ENCODE measurements around the gene EPHA10.

Gene EPHA10

DNA sequence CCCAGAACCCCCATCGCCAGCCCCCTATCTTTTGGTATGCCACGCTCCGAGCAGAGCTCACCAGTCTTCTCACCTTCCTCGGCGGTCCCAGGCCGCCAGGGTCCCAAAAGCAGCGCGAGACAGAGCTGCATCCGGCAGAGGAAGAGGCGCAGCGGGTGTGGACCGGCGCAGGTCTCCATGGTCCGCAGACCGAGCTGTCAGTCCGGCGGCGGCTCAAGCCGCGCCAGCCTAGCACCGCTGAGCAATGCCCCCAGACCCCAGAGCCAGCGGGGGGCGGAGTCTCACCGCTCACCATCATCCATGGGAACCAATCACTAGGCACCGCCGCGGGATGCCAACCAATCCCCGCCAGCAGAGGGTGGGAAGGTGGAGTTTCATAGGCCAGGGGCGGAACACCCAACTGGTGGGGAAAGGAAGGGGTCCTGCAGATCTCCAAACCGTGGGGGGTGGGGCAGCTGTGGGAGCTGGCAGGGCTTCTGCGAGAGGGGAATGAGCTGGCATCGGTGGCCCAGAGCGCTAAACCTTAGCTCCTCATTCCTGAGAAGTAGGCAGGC lies at the start of gene EPHA10:
Gene EPHA10 (minus strand): TSS at position 233 of the 554 bp plus-strand sequence. CDS start 54 bp downstream, at position 179.
- Mint-ChIP-seq H3K4me3 (peak within 1 kb of the TSS; percentile 48), H3K27ac (no peak within 1 kb of the TSS), H3K4me1 (ENCODE audit: low read depth) (peaks cover 8% of the 10 kb centered on the region), H3K36me3 (ENCODE audit: low read depth) (no peaks in the 10 kb centered on the region), H3K9me3 (no peaks in the 10 kb centered on the region), H3K27me3 (peaks cover 76% of the 10 kb centered on the region)

- H3K4me1 Mint-ChIP-seq (ENCODE audit: low read depth), result peaks cover 16% of the 10 kb centered on the region
- peaks cover 28% of the 10 kb centered on the region for H3K36me3 Mint-ChIP-seq (ENCODE audit: low read depth)
- no peaks in the 10 kb centered on the region for H3K9me3 Mint-ChIP-seq
- no peak overlapping the region for H3K4me3 Mint-ChIP-seq
- H3K27ac Mint-ChIP-seq, result peak overlapping the region; percentile 67
- no peaks in the 10 kb centered on the region for H3K27me3 Mint-ChIP-seq
Measured at GRCh38 chr1:37814252-37814651, 49.3 kb upstream of the EPHA10 start.

DNA sequence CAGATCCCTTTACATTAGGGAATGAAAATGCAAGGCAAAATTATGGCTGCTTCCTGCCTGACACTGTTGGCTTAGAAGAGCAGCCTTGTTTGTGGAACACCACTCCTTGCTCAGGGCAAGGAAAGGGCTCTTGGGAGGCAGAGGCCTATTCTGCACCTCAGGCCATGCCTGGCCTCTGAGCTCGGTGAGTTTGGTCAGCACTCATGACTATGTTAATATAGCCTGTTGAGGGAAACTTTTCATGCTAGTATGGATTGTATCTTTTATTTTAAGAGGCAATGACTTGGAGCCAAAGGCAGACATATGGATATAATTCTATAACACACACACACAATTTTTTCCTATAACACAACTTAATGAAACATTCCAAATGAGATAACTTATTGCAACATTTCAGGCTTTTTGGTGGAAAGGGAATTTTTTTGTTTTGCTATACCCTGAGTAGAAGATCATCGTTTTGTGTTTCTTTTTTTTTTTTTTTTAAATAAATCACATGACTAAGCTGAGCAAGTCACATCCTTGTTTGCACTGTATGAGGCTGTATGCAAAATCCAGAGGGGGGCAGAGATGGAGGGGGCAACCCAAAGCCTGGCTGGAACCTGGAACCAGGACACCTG lies 48.7 kb upstream of the EPHA10 start:
- no peak overlapping the region for H3K27ac Mint-ChIP-seq
- no peak overlapping the region for H3K4me3 Mint-ChIP-seq
- peaks cover 28% of the 10 kb centered on the region for H3K36me3 Mint-ChIP-seq (ENCODE audit: low read depth)
- no peaks in the 10 kb centered on the region for H3K9me3 Mint-ChIP-seq
- peaks cover 22% of the 10 kb centered on the region for H3K4me1 Mint-ChIP-seq (ENCODE audit: low read depth)
- H3K27me3 Mint-ChIP-seq, result no peaks in the 10 kb centered on the region

DNA sequence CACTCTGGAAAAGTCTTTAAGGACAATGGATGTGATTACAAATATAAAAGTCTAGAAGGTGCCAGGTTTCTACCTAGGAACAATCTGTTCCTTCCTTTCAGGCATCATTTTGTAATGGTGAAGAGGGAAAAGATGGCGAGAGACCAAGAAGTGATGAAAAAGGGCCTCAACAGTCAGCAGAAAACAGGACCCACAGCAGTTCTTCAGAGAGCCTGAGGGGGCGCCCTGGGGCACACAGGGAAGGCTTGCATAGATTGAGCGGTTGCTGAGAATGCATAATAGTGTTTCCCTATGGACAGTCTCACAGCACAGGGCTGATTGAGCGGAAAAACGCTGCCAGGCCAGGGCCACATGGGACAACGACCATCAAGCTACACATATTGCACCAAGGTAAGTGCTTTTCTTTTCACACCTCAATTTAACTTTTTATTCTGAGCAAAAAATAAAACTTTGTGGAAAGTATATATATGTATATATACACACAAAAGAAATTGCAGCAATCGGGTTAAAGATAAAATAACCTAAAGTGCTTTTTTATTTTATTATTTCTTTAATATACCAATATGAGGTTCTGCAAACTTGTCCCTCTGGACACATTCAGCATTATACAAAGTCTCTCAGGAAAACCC lies 46.2 kb upstream of the EPHA10 start:
- no peak overlapping the region for H3K4me3 Mint-ChIP-seq
- H3K27ac Mint-ChIP-seq, result no peak overlapping the region
- no peaks in the 10 kb centered on the region for H3K9me3 Mint-ChIP-seq
- H3K27me3 Mint-ChIP-seq, result no peaks in the 10 kb centered on the region
- H3K4me1 Mint-ChIP-seq (ENCODE audit: low read depth), result peaks cover 32% of the 10 kb centered on the region
- peaks cover 34% of the 10 kb centered on the region for H3K36me3 Mint-ChIP-seq (ENCODE audit: low read depth)

DNA sequence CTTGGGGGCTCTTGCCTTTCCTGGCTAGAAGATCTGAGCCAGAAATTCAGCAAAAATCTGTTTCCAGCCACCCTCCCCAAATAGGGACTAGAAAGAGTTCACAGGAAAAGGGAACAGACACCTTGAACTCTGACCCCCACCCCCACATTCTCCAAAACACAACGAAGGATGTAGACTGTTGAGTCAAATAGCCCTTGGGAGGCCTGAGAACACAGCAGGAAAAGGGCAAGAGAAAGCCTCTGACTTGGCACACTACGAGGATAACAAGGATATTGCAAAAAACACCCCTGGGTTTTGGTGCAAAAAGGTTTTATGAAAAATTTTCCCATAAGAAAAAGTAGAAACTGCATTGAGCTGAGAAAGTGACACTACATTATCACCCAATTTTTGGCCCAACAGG lies 45.0 kb upstream of the EPHA10 start:
- Mint-ChIP-seq H3K36me3 (ENCODE audit: low read depth) (peaks cover 39% of the 10 kb centered on the region), H3K9me3 (no peaks in the 10 kb centered on the region), H3K27ac (no peak overlapping the region), H3K4me3 (no peak overlapping the region), H3K4me1 (ENCODE audit: low read depth) (peaks cover 38% of the 10 kb centered on the region), H3K27me3 (no peaks in the 10 kb centered on the region)

- Mint-ChIP-seq H3K4me3 (peak overlapping the region; percentile 89), H3K9me3 (no peaks in the 10 kb centered on the region), H3K27ac (peak overlapping the region; percentile 94), H3K36me3 (ENCODE audit: low read depth) (peaks cover 41% of the 10 kb centered on the region), H3K4me1 (ENCODE audit: low read depth) (peaks cover 44% of the 10 kb centered on the region), H3K27me3 (no peaks in the 10 kb centered on the region)
Measured at GRCh38 chr1:37808369-37809319, 43.7 kb upstream of the EPHA10 start.

DNA sequence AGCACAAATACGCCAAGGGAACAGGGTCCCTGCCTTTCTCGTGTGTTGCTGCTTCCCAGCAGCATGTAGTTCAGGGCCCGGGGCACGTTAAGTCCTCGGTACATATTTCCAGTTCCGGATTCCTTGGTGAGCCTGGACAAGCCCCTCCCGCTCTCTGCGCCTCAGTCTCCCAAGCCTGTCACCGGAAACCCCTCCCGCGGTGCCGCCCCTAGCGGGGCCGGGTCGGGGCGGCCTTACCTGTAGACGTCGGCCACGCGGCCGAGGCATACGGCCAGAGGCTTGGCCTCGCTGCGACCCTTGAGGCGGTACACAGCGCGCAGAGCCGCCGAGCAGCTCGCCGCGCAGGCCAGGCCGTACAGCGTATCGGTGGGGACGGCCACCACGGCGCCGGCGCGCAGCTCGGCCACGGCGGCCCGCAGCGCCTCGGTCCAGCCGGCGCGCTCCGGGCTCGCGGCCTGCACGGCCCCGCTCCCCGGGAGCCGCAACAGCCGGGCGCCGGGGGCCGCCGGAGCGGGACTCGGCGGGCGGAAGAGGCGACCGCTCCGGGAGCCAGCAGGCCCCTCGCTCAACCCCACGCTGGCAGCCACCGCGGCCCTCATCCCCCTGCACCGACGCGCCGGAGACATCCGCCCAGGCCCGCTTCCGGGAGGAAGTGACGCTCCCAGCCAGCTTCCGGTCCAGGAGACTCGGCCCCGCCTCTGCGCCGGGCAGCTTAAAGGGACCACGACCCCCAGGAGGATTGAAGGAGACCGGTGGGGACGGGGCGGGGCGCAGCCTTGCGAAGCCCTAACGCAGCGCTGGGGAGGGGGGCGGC lies 42.8 kb upstream of the EPHA10 start, which contains the start of the genes C1orf122 and YRDC:
Gene C1orf122 (plus strand): TSS at position 236 of the 814 bp plus-strand sequence. CDS start 615 bp downstream, outside the sequence.
Gene YRDC (minus strand): TSS at position 654 of the 814 bp plus-strand sequence. CDS start 28 bp downstream, at position 626.
- H3K27ac Mint-ChIP-seq, result peak within 1 kb of the TSS; percentile 94
- peak within 1 kb of the TSS; percentile 89 for H3K4me3 Mint-ChIP-seq
- H3K27me3 Mint-ChIP-seq, result no peaks in the 10 kb centered on the region
- no peaks in the 10 kb centered on the region for H3K9me3 Mint-ChIP-seq
- peaks cover 48% of the 10 kb centered on the region for H3K36me3 Mint-ChIP-seq (ENCODE audit: low read depth)
- peaks cover 44% of the 10 kb centered on the region for H3K4me1 Mint-ChIP-seq (ENCODE audit: low read depth)

- Mint-ChIP-seq H3K9me3 (no peaks in the 10 kb centered on the region), H3K27me3 (no peaks in the 10 kb centered on the region), H3K27ac (peak overlapping the region; percentile 83), H3K36me3 (ENCODE audit: low read depth) (peaks cover 53% of the 10 kb centered on the region), H3K4me3 (peak overlapping the region; percentile 89), H3K4me1 (ENCODE audit: low read depth) (peaks cover 44% of the 10 kb centered on the region)
Measured at GRCh38 chr1:37807220-37807554, 42.3 kb upstream of the EPHA10 start.

GRCh38 chr1:37802439-37802838 lies 37.5 kb upstream of the EPHA10 start:
- H3K4me3 Mint-ChIP-seq, result no peak overlapping the region
- H3K27ac Mint-ChIP-seq, result no peak overlapping the region
- no peaks in the 10 kb centered on the region for H3K27me3 Mint-ChIP-seq
- no peaks in the 10 kb centered on the region for H3K9me3 Mint-ChIP-seq
- H3K36me3 Mint-ChIP-seq (ENCODE audit: low read depth), result peaks cover 86% of the 10 kb centered on the region
- H3K4me1 Mint-ChIP-seq (ENCODE audit: low read depth), result peaks cover 22% of the 10 kb centered on the region

- Mint-ChIP-seq H3K4me1 (ENCODE audit: low read depth) (peaks cover 26% of the 10 kb centered on the region), H3K27me3 (peaks cover 6% of the 10 kb centered on the region), H3K9me3 (no peaks in the 10 kb centered on the region), H3K36me3 (ENCODE audit: low read depth) (peaks cover 40% of the 10 kb centered on the region), H3K27ac (no peak overlapping the region), H3K4me3 (no peak overlapping the region)
Measured at GRCh38 chr1:37797750-37798345, 32.9 kb upstream of the EPHA10 start.

GRCh38 chr1:37795340-37796125 lies 30.6 kb upstream of the EPHA10 start:
- Mint-ChIP-seq H3K4me3 (peak overlapping the region; percentile 63), H3K9me3 (no peaks in the 10 kb centered on the region), H3K36me3 (ENCODE audit: low read depth) (peaks cover 22% of the 10 kb centered on the region), H3K27me3 (peaks cover 27% of the 10 kb centered on the region), H3K4me1 (ENCODE audit: low read depth) (peaks cover 26% of the 10 kb centered on the region), H3K27ac (no peak overlapping the region)

DNA sequence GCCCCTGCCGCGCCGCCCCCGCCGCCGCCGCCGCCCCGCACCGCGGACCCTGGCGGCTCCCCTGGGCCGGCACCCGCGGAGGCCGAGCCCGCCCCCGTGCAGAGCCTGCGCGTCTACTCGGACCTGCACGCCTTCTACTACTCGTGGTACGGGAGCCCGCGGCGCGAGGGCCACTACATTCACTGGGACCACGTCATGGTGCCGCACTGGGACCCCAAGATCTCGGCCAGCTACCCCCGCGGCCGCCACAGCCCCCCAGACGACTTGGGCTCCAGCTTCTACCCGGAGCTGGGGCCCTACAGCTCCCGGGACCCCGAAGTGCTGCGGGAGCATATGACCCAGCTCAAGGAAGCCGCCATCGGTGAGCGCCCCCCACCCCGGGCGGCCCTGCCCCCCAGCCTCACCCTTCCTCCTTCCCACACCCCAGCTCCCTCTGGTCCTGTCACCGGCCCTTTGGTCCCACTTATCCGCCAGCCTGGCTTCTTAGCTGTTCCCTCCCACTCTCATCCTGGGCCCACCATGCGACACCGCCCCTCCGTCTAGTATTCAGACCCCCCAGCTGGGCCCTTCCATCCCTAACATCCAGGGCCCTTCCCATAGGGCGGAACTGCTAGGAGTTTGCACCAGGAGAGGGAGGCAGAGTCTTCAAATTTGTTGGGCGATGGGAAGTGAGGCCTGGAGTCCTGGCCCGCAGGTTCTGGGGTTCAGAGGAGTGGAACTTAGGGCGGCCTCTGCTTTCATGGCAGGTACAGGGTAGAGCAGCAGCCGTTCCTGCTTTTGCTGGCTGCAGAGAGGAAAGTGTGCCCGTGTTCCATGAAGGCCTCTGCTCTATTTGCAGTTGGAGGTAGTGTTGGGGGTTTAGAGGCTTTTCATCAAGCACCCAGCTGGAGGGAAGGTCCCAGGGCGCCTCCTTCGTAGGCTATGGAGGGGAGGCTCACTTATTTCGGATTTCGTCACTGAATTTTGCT lies 29.7 kb upstream of the EPHA10 start:
- H3K27me3 Mint-ChIP-seq, result peaks cover 33% of the 10 kb centered on the region
- peaks cover 14% of the 10 kb centered on the region for H3K36me3 Mint-ChIP-seq (ENCODE audit: low read depth)
- H3K4me1 Mint-ChIP-seq (ENCODE audit: low read depth), result peaks cover 26% of the 10 kb centered on the region
- no peaks in the 10 kb centered on the region for H3K9me3 Mint-ChIP-seq
- peak overlapping the region; percentile 63 for H3K4me3 Mint-ChIP-seq
- H3K27ac Mint-ChIP-seq, result no peak overlapping the region

Measured in stimulated activated naive CD8-positive, alpha-beta T cell treated with anti-CD3 and anti-CD28 coated beads, Interleukin-15, Interleukin-2, amounts not matched to agents 100 ng/mL and 50 ng/mL, for 24 hours (primary cell).